HepG2 (cell line): Measurements from ENCODE around the gene ARHGAP9. TPM values are rescaled to one million over a fixed set of nuclear protein-coding genes. Genes with fewer than 3 reads are reported as not detected.

ENCODE experiments used
- BCL3 ChIP-seq: sonication (generic); formaldehyde crosslinking; IDR thresholded peaks from 2 replicates; pipeline ENCODE4 v1.5.1; 2020; ENCODE audit warnings: mild to moderate bottlenecking, missing genetic modification reagents, moderate library complexity
- DZIP1 ChIP-seq: sonication (generic); formaldehyde crosslinking; IDR thresholded peaks from 2 replicates; pipeline ENCODE4 v1.5.0; 2020; ENCODE audit warnings: mild to moderate bottlenecking, missing genetic modification reagents
- EED ChIP-seq: sonication (generic); formaldehyde crosslinking; IDR thresholded peaks from 2 replicates; pipeline ENCODE4 v1.5.0; 2020; ENCODE audit warnings: mild to moderate bottlenecking, missing genetic modification reagents
- HDAC2 ChIP-seq: sonication (generic); formaldehyde crosslinking; IDR thresholded peaks from 2 replicates; pipeline ENCODE4 v1.4.0; 2020; ENCODE audit warnings: missing genetic modification reagents
- MYPOP ChIP-seq: sonication (generic); formaldehyde crosslinking; IDR thresholded peaks from 2 replicates; pipeline ENCODE4 v1.8.1; 2023; ENCODE audit warnings: mild to moderate bottlenecking, moderate library complexity, missing genetic modification reagents
- MZF1 ChIP-seq: sonication (generic); formaldehyde crosslinking; IDR thresholded peaks from 2 replicates; pipeline ENCODE4 v1.8.1; 2023; ENCODE audit warnings: mild to moderate bottlenecking, missing genetic modification reagents, borderline replicate concordance
- ZHX1 ChIP-seq: sonication (generic); formaldehyde crosslinking; IDR thresholded peaks from 2 replicates; pipeline ENCODE4 v1.8.1; 2022; ENCODE audit warnings: low read depth, mild to moderate bottlenecking, missing genetic modification reagents
- ZNF205 ChIP-seq: IDR thresholded peaks from 2 replicates; pipeline ENCODE4 v1.6.1; 2018; ENCODE audit warnings: missing biosample characterization, missing genetic modification reagents
- ZNF318 ChIP-seq: sonication (generic); formaldehyde crosslinking; IDR thresholded peaks from 2 replicates; pipeline ENCODE4 v1.4.0; 2020; ENCODE audit warnings: mild to moderate bottlenecking, missing genetic modification reagents
- ZNF337 ChIP-seq: sonication (generic); formaldehyde crosslinking; IDR thresholded peaks from 2 replicates; pipeline ENCODE4 v1.5.1; 2020; ENCODE audit warnings: missing genetic modification reagents, low read depth, mild to moderate bottlenecking, borderline replicate concordance
- ZNF777 ChIP-seq: sonication (generic); formaldehyde crosslinking; IDR thresholded peaks from 2 replicates; pipeline ENCODE4 v1.4.0; 2020; ENCODE audit warnings: missing genetic modification reagents
- polyA plus RNA-seq, 8 experiments: library from polyadenylated mRNA; depleted of rRNA in 3 of 8; stranded (reverse) in 7 of 8; unstranded in 1 of 8; fragments of >200 nt; fragmentation: Illumina TruSeq in 4 of 8; extraction: Trizol in 4 of 8; gene quantifications; 2 replicates each; pipeline versions ENCODE4 v1.2.1 to v1.2.3, GENCODE V29; 2011 to 2016; ENCODE audit warnings: low read depth in 4 of 8, missing spikeins in 1 of 8, mixed read lengths in 1 of 8; ENCODE audit not compliant: insufficient read depth in 1 of 8
- total RNA-seq, 5 experiments: library from RNA; depleted of rRNA; stranded (reverse); fragments of >200 nt; fragmentation: Illumina TruSeq; extraction: Trizol; gene quantifications; 2 replicates each; pipeline ENCODE4 v1.2.3, GENCODE V29; 2016; ENCODE audit warnings: low read depth in 1 of 5

The ARHGAP9 gene
- total and polyA plus RNA-seq, 2 of the 13 experiments (the other 11 are each of a cell fraction or from before 2014, with no cell fraction given) = 0.18 to 1.2 TPM

- TF ChIP-seq DZIP1 (CRISPR knock-in tag) (0 out of 2 replicates have a peak, but pooled peaks have one; percentile 53), ZNF318 (CRISPR knock-in tag) (no peak), HDAC2 (CRISPR knock-in tag) (peak; percentile 41; the same call in 1 of the 2 replicates), ZNF337 (CRISPR knock-in tag) (no peak), ZNF777 (CRISPR knock-in tag) (no peak), MYPOP (CRISPR knock-in tag) (no peak), MZF1 (CRISPR knock-in tag) (no peak), EED (CRISPR knock-in tag) (no peak; the same call in 1 of the 2 replicates), ZNF205 (CRISPR knock-in tag) (peak; percentile 86), BCL3 (CRISPR knock-in tag) (no peak), ZHX1 (CRISPR knock-in tag) (peak; percentile 55; the same call in 1 of the 2 replicates)
Measured at GRCh38 chr12:57430931-57431566, 48.6 kb downstream of the ARHGAP9 start, which contains the start of gene R3HDM2 (continued).
